H1 (cell line): ENCODE results near the gene NADK. TPM values are rescaled to one million over a fixed set of nuclear protein-coding genes. Genes with fewer than 3 reads are reported as not detected.

Experiments
- CTCF ChIA-PET: fragments of 300-600 bp; sonication (Branson Sonifier 250); formaldehyde crosslinking; loops from one replicate; lab custom pipeline; 2021; ENCODE audit not compliant: partially characterized antibody; lab: Charles Lee
- POLR2A ChIA-PET: fragments of 300-600 bp; sonication (Branson Sonifier 250); formaldehyde crosslinking; loops from one replicate; lab custom pipeline; 2021; ENCODE audit warnings: inconsistent platforms; ENCODE audit not compliant: partially characterized antibody; lab: Charles Lee
- DNase-seq, 2 experiments: peaks; one replicate each; pipeline versions ENCODE4 v3.0.0 to v3.0.0-alpha.2; 2010 to 2022; ENCODE audit warnings: low spot score in 2 of 2, low read depth in 1 of 2, mixed read lengths in 1 of 2
- FAIRE-seq: peaks from 2 replicates; lab custom pipeline; 2011; peaks lifted over from hg19 to GRCh38; lab: Jason Lieb, UNC
- H2AFZ ChIP-seq: 2 replicates; pipeline ENCODE4 v1.8.1; 2012; ENCODE audit warnings: low read length, inconsistent platforms
- H2AK5ac ChIP-seq: 2 replicates; pipeline ENCODE4 v1.6.1; 2013; ENCODE audit warnings: low read depth, low read length
- H2BK120ac ChIP-seq: replicated peaks from 2 replicates; pipeline ENCODE3; 2013; ENCODE audit warnings: low read depth, low read length, inconsistent platforms
- H2BK12ac ChIP-seq: 2 replicates; pipeline ENCODE4 v1.6.1; 2013; ENCODE audit warnings: low read depth, low read length
- H2BK15ac ChIP-seq: 2 replicates; pipeline ENCODE4 v1.6.1; 2013; ENCODE audit warnings: low read length
- H2BK20ac ChIP-seq: 2 replicates; pipeline ENCODE4 v1.6.1; 2013; ENCODE audit warnings: low read length
- H2BK5ac ChIP-seq: 2 replicates; pipeline ENCODE4 v1.6.1; 2013; ENCODE audit warnings: low read depth, low read length
- H3K14ac ChIP-seq: 2 replicates; pipeline ENCODE4 v1.6.1; 2013; ENCODE audit warnings: inconsistent platforms; ENCODE audit not compliant: insufficient read length
- H3K18ac ChIP-seq: 2 replicates; pipeline ENCODE4 v1.6.1; 2013; ENCODE audit warnings: low read length; ENCODE audit errors: extremely low read depth
- H3K23ac ChIP-seq: 2 replicates; pipeline ENCODE4 v1.6.1; 2013; ENCODE audit warnings: inconsistent platforms; ENCODE audit not compliant: insufficient read length
- H3K23me2 ChIP-seq: 2 replicates; pipeline ENCODE4 v1.6.1; 2013; ENCODE audit warnings: low read depth, low read length
- H3K27ac ChIP-seq: 2 replicates; pipeline ENCODE4 v1.6.1; 2011; ENCODE audit warnings: low read depth, low read length, inconsistent platforms
- H3K27me3 ChIP-seq, 4 experiments: replicated peaks in 1 of 4; 1 replicate in 1 of 4; 2 replicates in 3 of 4; pipeline versions ENCODE4 v1.6.1 to v1.8.1; 2011 to 2013; ENCODE audit warnings: low read length in 3 of 4, mild to moderate bottlenecking in 3 of 4, inconsistent platforms in 2 of 4, mixed read lengths in 2 of 4, moderate library complexity in 1 of 4; ENCODE audit not compliant: control insufficient read depth in 3 of 4, insufficient read depth in 3 of 4; ENCODE audit errors: extremely low read depth in 1 of 4
- H3K36me3 ChIP-seq, 4 experiments: 2 replicates each; pipeline versions ENCODE4 v1.6.1 to v1.8.1; 2011 to 2013; ENCODE audit warnings: mild to moderate bottlenecking in 4 of 4, low read length in 3 of 4, moderate library complexity in 2 of 4, control low read depth in 1 of 4, inconsistent platforms in 1 of 4; ENCODE audit not compliant: insufficient read depth in 4 of 4, control insufficient read depth in 2 of 4
- H3K4ac ChIP-seq: replicated peaks from 2 replicates; pipeline ENCODE3; 2013; ENCODE audit warnings: low read length, low read depth, mixed read lengths, inconsistent platforms; ENCODE audit not compliant: insufficient read length
- H3K4me1 ChIP-seq, 4 experiments: replicated peaks in 1 of 4; 1 replicate in 1 of 4; 2 replicates in 3 of 4; pipeline versions ENCODE4 v1.6.1 to v1.8.1; 2011 to 2013; ENCODE audit warnings: low read length in 3 of 4, inconsistent platforms in 2 of 4, mixed read lengths in 1 of 4; ENCODE audit not compliant: insufficient read depth in 4 of 4, control insufficient read depth in 3 of 4
- H3K4me2 ChIP-seq, 2 experiments: 2 replicates each; pipeline versions ENCODE4 v1.6.1 to v1.8.1; 2011 to 2013; ENCODE audit warnings: low read depth in 2 of 2, low read length in 2 of 2, control low read depth in 1 of 2, inconsistent platforms in 1 of 2, mild to moderate bottlenecking in 1 of 2; ENCODE audit not compliant: insufficient read depth in 1 of 2
- H3K4me3 ChIP-seq, 4 experiments: fragments of 200-600, 300-600 bp in 1 of 4; sonication (generic), shearing (Covaris generic), sonication (Bioruptor Twin) in 1 of 4; 2 replicates each; pipeline versions ENCODE4 v1.5.1 to v1.8.1; 2011 to 2016; ENCODE audit warnings: low read length in 4 of 4, low read depth in 3 of 4, control low read depth in 2 of 4, inconsistent platforms in 2 of 4, mild to moderate bottlenecking in 2 of 4, mixed read lengths in 1 of 4, moderate library complexity in 1 of 4; ENCODE audit not compliant: insufficient read depth in 2 of 4; ENCODE audit errors: extremely low read depth in 1 of 4
- H3K56ac ChIP-seq: replicated peaks from 2 replicates; pipeline ENCODE3; 2013; ENCODE audit warnings: low read depth, mild to moderate bottlenecking, mixed read lengths, low read length, inconsistent platforms; ENCODE audit not compliant: insufficient read length
- H3K79me1 ChIP-seq: 2 replicates; pipeline ENCODE4 v1.6.1; 2013; ENCODE audit warnings: low read depth, low read length, control low read depth
- H3K79me2 ChIP-seq, 2 experiments: 2 replicates each; pipeline versions ENCODE4 v1.6.1 to v1.8.1; 2012 to 2013; ENCODE audit warnings: low read length in 2 of 2, mild to moderate bottlenecking in 2 of 2, inconsistent platforms in 1 of 2; ENCODE audit not compliant: insufficient read depth in 2 of 2, control insufficient read depth in 1 of 2
- H3K9ac ChIP-seq, 4 experiments: replicated peaks in 1 of 4; 1 replicate in 1 of 4; 2 replicates in 3 of 4; pipeline versions ENCODE4 v1.6.1 to v1.8.1; 2011 to 2013; ENCODE audit warnings: low read depth in 3 of 4, low read length in 3 of 4, control low read depth in 2 of 4, mild to moderate bottlenecking in 2 of 4, moderate library complexity in 2 of 4, inconsistent platforms in 1 of 4; ENCODE audit errors: extremely low read depth in 1 of 4
- H3K9me3 ChIP-seq, 2 experiments: 2 replicates each; pipeline versions ENCODE4 v1.6.1 to v1.8.1; 2012 to 2013; ENCODE audit warnings: mild to moderate bottlenecking in 2 of 2, moderate library complexity in 2 of 2, control low read depth in 1 of 2, inconsistent platforms in 1 of 2, low read depth in 1 of 2, low read length in 1 of 2, mixed read lengths in 1 of 2; ENCODE audit not compliant: insufficient read depth in 2 of 2
- H4K20me1 ChIP-seq, 2 experiments: replicated peaks in 1 of 2; 2 replicates each; pipeline versions ENCODE3 to v1.8.1; 2011 to 2013; ENCODE audit warnings: inconsistent platforms in 2 of 2, low read length in 2 of 2, mild to moderate bottlenecking in 1 of 2; ENCODE audit not compliant: insufficient read depth in 2 of 2, control insufficient read depth in 1 of 2
- H4K5ac ChIP-seq: 2 replicates; pipeline ENCODE4 v1.6.1; 2013; ENCODE audit warnings: low read length, low read depth, mixed read lengths, inconsistent platforms; ENCODE audit not compliant: insufficient read length
- H4K8ac ChIP-seq: 2 replicates; pipeline ENCODE4 v1.8.0; 2013; ENCODE audit warnings: mild to moderate bottlenecking, moderate library complexity, low read length, inconsistent platforms; ENCODE audit not compliant: insufficient read depth; ENCODE audit errors: extremely low read depth
- H4K91ac ChIP-seq: replicated peaks from 2 replicates; pipeline ENCODE3; 2013; ENCODE audit warnings: low read length, mixed read lengths, inconsistent platforms; ENCODE audit not compliant: insufficient read length
- JUND ChIP-seq: IDR thresholded peaks from 2 replicates; pipeline ENCODE4 v1.6.1; 2011; ENCODE audit warnings: mild to moderate bottlenecking, improper control_type of control experiment, low read length
- RNF2 ChIP-seq: fragments of 200-900, 300-1000 bp; sonication (generic); IDR thresholded peaks from 2 replicates; pipeline ENCODE4 v1.7.1; 2016; ENCODE audit warnings: borderline replicate concordance, low read depth, mild to moderate bottlenecking, antibody characterized with exemption, low read length; ENCODE audit not compliant: poor library complexity, severe bottlenecking; ENCODE audit errors: missing control alignments
- SIN3A ChIP-seq, 2 experiments: IDR thresholded peaks in 1 of 2; conservative IDR thresholded peaks in 1 of 2; 2 replicates each; pipeline ENCODE4 v1.6.1; 2011 to 2012; ENCODE audit warnings: low read length in 2 of 2, improper control_type of control experiment in 1 of 2, low read depth in 1 of 2, mild to moderate bottlenecking in 1 of 2
- SUZ12 ChIP-seq: fragments of 200-600 bp; sonication (generic); IDR thresholded peaks from 2 replicates; pipeline ENCODE4 v1.6.1; 2012; ENCODE audit warnings: mild to moderate bottlenecking, inconsistent platforms, low read length, moderate library complexity, mixed read lengths
- TCF12 ChIP-seq: IDR thresholded peaks from 2 replicates; pipeline ENCODE4 v1.6.1; 2011; ENCODE audit warnings: low read depth, mild to moderate bottlenecking, low read length
- WGBS, 2 experiments: shearing (Covaris generic) in 1 of 2; methylation state at CpG; one replicate each; pipeline versions ENCODE4 v1.1.6 to v1.1.7; 2013 to 2015; ENCODE audit warnings: low lambda C conversion rate in 2 of 2, mixed read lengths in 2 of 2, inconsistent platforms in 1 of 2, low coverage in 1 of 2, missing lambda C conversion rate in 1 of 2; ENCODE audit not compliant: insufficient replicate concordance in 2 of 2, insufficient coverage in 1 of 2, insufficient read length in 1 of 2; ENCODE audit errors: extremely low coverage in 1 of 2, missing lambda C conversion rate in 1 of 2; 5-methylcytosine and 5-hydroxymethylcytosine counted together
- polyA plus RNA-seq, 7 experiments: library from polyadenylated mRNA; depleted of rRNA in 3 of 7; stranded (reverse) in 5 of 7; unstranded in 2 of 7; fragments of >200 nt in 5 of 7; fragments of 200-250 nt in 2 of 7; gene quantifications; 1 replicate in 5 of 7; 2 replicates in 1 of 7; 4 replicates in 1 of 7; pipeline versions ENCODE4 v1.2.1 to v1.2.3, GENCODE V29; 2011 to 2013; ENCODE audit warnings: missing spikeins in 2 of 7, mixed read lengths in 2 of 7
- total RNA-seq: library from RNA; stranded (reverse); fragmentation: NEBNext Ultra II Directional; extraction: Animal tissue kit (Norgen Biotek cat#: 25700); gene quantifications from 2 replicates; pipeline ENCODE4 v1.2.1, GENCODE V29; 2021

NADK gene
- total and polyA plus RNA-seq, 2 of the 8 experiments (the other 6 are each of a cell fraction or from before 2014, with no cell fraction given): 78.0 to 89.7 TPM

DNA sequence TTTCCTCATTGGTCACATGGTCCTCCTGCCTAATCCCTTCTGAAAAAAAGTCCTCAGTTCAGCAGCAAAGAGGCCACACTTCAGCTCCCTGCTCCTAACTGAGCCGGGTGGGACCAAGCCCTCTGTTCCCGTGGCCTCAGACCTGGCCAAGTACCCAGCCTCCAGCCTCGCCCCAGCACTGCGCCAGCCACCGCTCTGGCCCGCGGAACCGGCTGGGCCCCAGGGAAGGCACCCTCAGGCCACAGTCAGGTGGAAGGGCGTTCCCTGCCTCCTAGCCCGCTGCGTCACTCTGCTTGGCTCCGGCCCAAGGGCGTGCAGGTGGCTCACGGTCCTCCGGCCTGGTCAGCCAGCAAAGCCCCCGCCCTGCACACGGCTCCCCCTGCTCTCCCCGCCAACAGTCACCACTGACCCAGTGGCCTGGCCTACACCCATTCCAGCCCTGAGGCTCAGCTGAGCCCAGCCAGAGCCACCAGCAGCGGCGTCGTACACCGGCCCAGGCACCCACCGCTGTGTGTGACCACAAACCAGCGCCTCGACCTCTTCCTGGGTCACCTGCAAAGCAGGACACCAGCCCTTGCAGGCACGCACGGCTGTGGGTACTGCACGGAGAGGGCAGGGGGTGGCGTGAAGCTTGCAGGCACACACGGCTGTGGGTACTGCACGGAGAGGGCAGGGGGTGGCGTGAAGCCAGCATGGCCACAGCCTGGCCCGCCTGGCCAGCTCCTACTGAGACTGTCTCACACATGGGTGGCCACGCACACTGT lies 19.4 kb downstream of the NADK start:
- H3K56ac ChIP-seq: no peak overlapping the region
- no peak overlapping the region for H4K5ac ChIP-seq
- DNase-seq (no peak), FAIRE-seq (no peak)
- H2BK120ac ChIP-seq: no peak overlapping the region
- H3K4me2 ChIP-seq: no peak overlapping the region
- ChIA-PET CTCF (interaction anchor here (0.5 to 2.1 kb wide), 4 partner anchors 18 to 407 kb away, joined by 3 to 6 read pairs (median 3); no protein-coding TSS in a partner anchor), POLR2A (interaction anchor here (1.6 kb wide), 1 partner anchor 18 kb away, joined by 7 read pairs; no protein-coding TSS in a partner anchor)
- H3K14ac ChIP-seq: no peak overlapping the region
- H4K20me1 ChIP-seq: peaks cover 22 to 31% of the 10 kb centered on the region in 2 experiments
- peaks cover 5 to 21% of the 10 kb centered on the region in 2 experiments; a peak in 3 of 4 replicates for H3K79me2 ChIP-seq
- no peak overlapping the region for H3K4ac ChIP-seq
- no peak overlapping the region for H2BK20ac ChIP-seq
- no peak overlapping the region for H3K4me3 ChIP-seq
- no peaks in the 10 kb centered on the region for H3K27me3 ChIP-seq
- H2BK5ac ChIP-seq: no peak overlapping the region
- TF ChIP-seq SUZ12 (no peak), RNF2 (no peak), TCF12 (no peak), JUND (no peak), SIN3A (conservative IDR thresholded peaks at IDR 0.05 in 1 of 2, IDR thresholded peaks at IDR 0.05 in 1 of 2; ENCODE audit: low read depth in 1 of 2, low read length in 2 of 2) (no peak)
- H3K4me1 ChIP-seq: no peaks in the 10 kb centered on the region
- no peak overlapping the region for H2AK5ac ChIP-seq
- no peaks in the 10 kb centered on the region for H3K9me3 ChIP-seq
- H3K79me1 ChIP-seq: peaks cover 13% of the 10 kb centered on the region
- H3K36me3 ChIP-seq: peaks cover 11 to 64% (median 44%) of the 10 kb centered on the region in 4 experiments
- H4K8ac ChIP-seq: no peak overlapping the region
- WGBS, 2 experiments: 88% methylated on average over 31 of the region's 34 CpGs; no CpG with 5 or more reads in 1 of the 2 experiments
- H3K18ac ChIP-seq: no peak overlapping the region
- no peak overlapping the region for H3K9ac ChIP-seq
- no peaks in the 10 kb centered on the region for H3K23me2 ChIP-seq
- no peak overlapping the region for H2BK15ac ChIP-seq
- no peak overlapping the region for H4K91ac ChIP-seq
- H3K27ac ChIP-seq: no peak overlapping the region
- H2BK12ac ChIP-seq: no peak overlapping the region
- H3K23ac ChIP-seq: no peak overlapping the region
- H2AFZ ChIP-seq: no peak overlapping the region
